ENCODE measurements around the gene HASPIN. TPM values are rescaled to one million over a fixed set of nuclear protein-coding genes. Genes with fewer than 3 reads are reported as not detected.

The HASPIN gene
- total RNA-seq, 1 experiment from 2014 or later: 22.6 TPM

- DNase-seq (ENCODE audit: low spot score): no peak
Measured at GRCh38 chr17:3763777-3764170, 40.1 kb downstream of the HASPIN start.

DNA sequence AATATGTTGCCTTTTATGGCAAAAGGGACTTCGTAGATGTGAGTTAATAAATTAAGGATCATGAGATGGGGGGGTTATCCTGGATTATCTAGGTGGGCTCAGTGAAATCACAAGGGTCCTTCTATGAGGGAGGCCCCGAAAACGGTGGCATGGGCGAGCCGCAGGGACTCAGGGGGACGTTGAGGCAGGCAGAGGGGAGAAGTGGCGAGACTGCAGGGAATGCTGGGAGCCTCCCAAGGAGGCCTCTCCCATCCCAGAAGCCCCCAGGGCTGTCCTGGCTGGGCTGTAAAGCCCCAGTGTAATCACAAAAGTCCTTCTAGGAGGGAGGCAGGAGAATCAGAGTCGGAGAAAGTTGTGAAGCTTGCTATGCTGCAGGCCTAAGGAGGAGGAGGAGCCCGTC, 42.3 kb downstream of the HASPIN start:
- no peak for DNase-seq (ENCODE audit: low spot score)

GRCh38 chr17:3766779-3767178, 43.1 kb downstream of the HASPIN start:
- no peak for DNase-seq (ENCODE audit: low spot score)

DNA sequence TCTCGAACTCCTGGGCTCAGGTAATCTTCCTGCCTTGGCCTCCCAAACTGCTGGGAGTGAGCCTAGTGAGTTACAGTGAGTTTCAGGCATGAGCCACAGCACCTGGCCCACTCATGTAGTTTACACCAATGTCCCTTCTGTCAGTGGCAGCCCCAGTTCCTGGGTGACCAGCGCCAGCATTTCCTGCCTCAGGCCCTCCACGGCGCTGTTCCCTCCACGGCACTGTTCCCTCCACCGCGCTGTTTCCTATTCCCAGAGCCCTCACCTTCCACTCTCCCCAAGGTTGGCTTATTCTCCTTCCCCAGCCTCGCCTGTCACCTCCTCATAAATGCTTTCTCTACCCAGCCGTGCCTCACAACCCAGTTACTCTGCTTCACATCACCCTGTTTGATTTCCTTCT, 44.6 kb downstream of the HASPIN start:
- no peak for DNase-seq (ENCODE audit: low spot score)

DNA sequence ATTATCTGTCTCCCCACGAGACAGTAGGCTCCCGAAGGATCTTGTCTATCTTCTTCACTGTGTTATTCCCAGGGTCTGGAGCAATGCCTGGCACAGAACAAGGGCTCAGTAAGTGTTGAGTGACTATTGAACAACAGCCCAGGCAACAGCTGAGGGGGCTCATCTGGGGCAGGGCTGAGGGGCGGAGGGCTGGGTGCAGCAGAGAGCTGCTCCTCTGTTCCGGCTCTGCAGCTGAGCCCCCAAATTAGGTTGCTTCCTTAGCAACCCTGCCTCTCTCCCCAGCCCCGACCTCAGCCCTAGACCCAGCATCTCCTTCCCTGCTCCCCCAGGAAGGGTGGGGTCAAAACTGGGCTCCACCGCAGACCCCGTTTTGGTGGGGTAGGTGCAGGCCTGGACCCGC, 45.1 kb downstream of the HASPIN start:
- no peak for DNase-seq (ENCODE audit: low spot score)

GRCh38 chr17:3770466-3770865, 46.8 kb downstream of the HASPIN start:
- DNase-seq (ENCODE audit: low spot score): no peak

DNA sequence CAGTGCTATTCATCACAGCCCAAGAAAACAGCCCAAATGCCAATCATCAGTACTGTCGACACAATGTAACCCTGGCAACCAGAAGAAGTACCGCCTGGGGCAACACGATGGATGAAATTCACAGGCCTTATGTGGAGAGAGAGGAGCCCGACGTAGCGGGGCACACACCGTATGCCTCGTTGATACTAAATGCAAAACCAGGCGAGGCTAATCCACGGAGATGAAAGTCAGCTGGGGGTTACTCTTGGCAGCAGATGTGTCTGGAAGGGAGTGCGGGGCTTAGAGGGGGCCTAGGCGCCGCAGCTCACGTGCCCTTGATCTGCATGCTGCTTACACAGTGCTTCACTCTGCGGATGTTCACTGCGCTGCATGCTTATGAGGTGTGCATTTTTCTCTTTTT, 47.4 kb downstream of the HASPIN start:
- DNase-seq (ENCODE audit: low spot score): no peak

- DNase-seq (ENCODE audit: low spot score): no peak
Measured at GRCh38 chr17:3772764-3773163, 49.1 kb downstream of the HASPIN start.

GRCh38 chr17:3773511-3773910, 49.8 kb downstream of the HASPIN start:
- DNase-seq (ENCODE audit: low spot score): peak; percentile 75

GRCh38 chr17:3773966-3774365, 50.3 kb downstream of the HASPIN start:
- DNase-seq (ENCODE audit: low spot score): no peak

Other genes starting within 250 kb of the HASPIN start
- 0.09 TPM in 1 of 2 replicates, not detected in the other for gene ASPA, start 247.9 kb upstream of the HASPIN start, total RNA-seq (2014; rRNA removed; shearing (Covaris generic))
- gene TRPV3, start 166.1 kb upstream of the HASPIN start, total RNA-seq (2014; rRNA removed; shearing (Covaris generic)): 1.2 and 1.8 TPM in 2 replicates
- 0.79 and 1.0 TPM in 2 replicates for gene TRPV1, start 114.5 kb upstream of the HASPIN start, total RNA-seq (2014; rRNA removed; shearing (Covaris generic))
- gene SHPK, start 87.7 kb upstream of the HASPIN start, total RNA-seq (2014; rRNA removed; shearing (Covaris generic)): 27.6 and 33.2 TPM in 2 replicates
- 36.0 and 37.8 TPM in 2 replicates for gene CTNS, start 87.1 kb upstream of the HASPIN start, total RNA-seq (2014; rRNA removed; shearing (Covaris generic))
- 360 and 391 TPM in 2 replicates for gene TAX1BP3, start 55.3 kb upstream of the HASPIN start, total RNA-seq (2014; rRNA removed; shearing (Covaris generic))
- 43.4 and 66.8 TPM in 2 replicates for gene EMC6, start 55.1 kb upstream of the HASPIN start, total RNA-seq (2014; rRNA removed; shearing (Covaris generic))
- gene P2RX5, start 27.7 kb upstream of the HASPIN start, total RNA-seq (2014; rRNA removed; shearing (Covaris generic)): 32.7 and 35.4 TPM in 2 replicates
- gene ITGAE, start 77.3 kb downstream of the HASPIN start, total RNA-seq (2014; rRNA removed; shearing (Covaris generic)): 70.5 and 88.5 TPM in 2 replicates
- 22.1 and 28.1 TPM in 2 replicates for gene NCBP3, start 122.3 kb downstream of the HASPIN start, total RNA-seq (2014; rRNA removed; shearing (Covaris generic))
- 11.2 and 12.9 TPM in 2 replicates for gene CAMKK1, start 169.2 kb downstream of the HASPIN start, total RNA-seq (2014; rRNA removed; shearing (Covaris generic))
- gene P2RX1, start 192.6 kb downstream of the HASPIN start, total RNA-seq (2014; rRNA removed; shearing (Covaris generic)): 0.67 and 1.2 TPM in 2 replicates
- 1.3 and 5.8 TPM in 2 replicates for gene ATP2A3, start 240.5 kb downstream of the HASPIN start, total RNA-seq (2014; rRNA removed; shearing (Covaris generic))